GM18867 (cell line): ENCODE results near the gene BNIP1.

Experiments used
- ATAC-seq: cut with Tn5 transposase; IDR thresholded peaks from one replicate; pipeline ENCODE4 v1.9.1; 2021; ENCODE audit warnings: mild to moderate bottlenecking, moderate library complexity; ENCODE audit not compliant: unreplicated experiment

BNIP1 gene

DNA sequence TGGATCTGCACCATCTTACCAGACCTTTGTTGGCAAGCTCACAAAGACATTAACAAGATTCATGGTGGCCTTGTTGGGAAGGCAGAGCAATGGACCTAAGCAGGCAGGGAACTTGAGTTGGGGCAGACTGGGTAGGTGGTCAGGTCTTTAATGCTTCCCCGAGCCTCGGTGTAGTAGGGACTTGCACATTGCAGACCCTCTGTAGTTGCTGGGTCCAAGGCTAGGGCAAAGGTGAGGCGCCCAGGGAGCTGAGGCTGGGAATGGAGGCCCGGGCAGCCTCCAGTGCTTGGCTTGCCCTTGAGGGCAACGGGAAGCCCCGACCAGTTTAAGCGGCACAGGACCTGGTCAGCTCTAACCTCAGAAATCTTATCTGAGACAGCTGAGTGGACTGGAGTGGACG lies 66.5 kb downstream of the BNIP1 start:
- no peak for ATAC-seq

DNA sequence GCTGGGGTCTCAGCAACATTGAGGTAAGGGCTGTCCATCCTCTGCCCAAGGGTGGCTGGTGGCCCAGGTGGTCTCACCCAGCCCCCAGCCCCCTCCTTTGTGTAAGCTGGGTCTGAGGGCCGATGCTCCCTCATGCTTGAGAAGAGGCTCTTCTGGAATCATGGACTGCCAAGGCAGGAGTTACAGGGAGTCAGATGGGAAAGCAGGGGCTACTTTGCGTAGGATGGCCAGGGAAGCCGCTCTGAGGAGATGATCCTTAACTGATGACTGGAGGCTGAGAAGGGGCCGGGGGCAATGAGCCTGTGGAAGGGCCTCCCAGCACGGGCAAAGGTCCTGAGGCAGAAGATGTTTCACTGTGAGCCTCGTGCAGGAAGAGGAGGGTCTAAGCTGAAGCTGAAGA lies 67.0 kb downstream of the BNIP1 start:
- no peak for ATAC-seq

DNA sequence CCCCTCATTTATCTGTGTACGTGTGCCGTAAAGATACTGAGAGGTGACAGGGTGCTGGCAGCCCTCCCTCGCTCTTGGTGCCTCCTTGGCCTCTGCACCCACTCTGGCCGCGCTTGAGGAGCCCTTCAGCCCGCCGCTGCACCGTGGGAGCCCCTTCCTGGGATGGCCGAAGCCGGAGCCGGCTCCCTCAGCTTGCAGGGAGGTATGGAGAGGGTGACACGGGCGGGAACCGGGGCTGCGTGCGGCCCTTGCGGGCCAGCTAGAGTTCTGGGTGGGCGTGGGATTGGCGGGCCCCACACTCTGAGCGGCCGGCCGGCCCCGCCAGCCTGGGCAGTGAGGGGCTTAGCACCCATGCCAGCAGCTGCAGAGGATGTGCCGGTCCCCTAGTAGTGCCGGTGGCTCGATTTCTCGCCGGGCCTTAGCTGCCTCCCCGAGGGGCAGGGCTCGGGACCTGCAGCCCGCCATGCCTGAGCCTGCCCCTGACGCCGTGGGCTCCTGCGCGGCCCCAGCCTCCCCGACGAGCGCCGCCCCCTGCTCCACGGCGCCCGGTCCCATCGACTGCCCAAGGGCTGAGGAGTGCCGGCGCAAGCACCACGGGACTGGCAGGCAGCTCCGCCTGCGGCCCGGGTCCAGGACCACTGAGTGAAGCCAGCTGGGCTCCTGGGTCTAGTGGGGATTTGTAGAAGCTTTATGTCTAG lies 69.1 kb downstream of the BNIP1 start:
- ATAC-seq: no peak
